Ishikawa (cell line): Measurements from ENCODE around the gene RASD1.

ENCODE experiments used
- NFIC ChIP-seq: IDR thresholded peaks from 2 replicates; pipeline ENCODE4 v1.6.1; 2012
- USF1 ChIP-seq: IDR thresholded peaks from 2 replicates; pipeline ENCODE4 v1.6.1; 2012

- TF ChIP-seq USF1, result no peak
- no peak for TF ChIP-seq NFIC
These were observed 48.9 kb downstream of the RASD1 start for GRCh38 chr17:17447264-17447663.
